Peyer's patch (tissue), 4 donors: ENCODE data around the gene TNFSF4. TPM values are rescaled to one million over a fixed set of nuclear protein-coding genes. Genes with fewer than 3 reads are reported as not detected.

Source experiments
- DNase-seq, 3 donors: peaks; one replicate each; pipeline ENCODE4 v3.0.0-alpha.2; 2017 to 2019
- H3K27ac ChIP-seq, 4 donors: fragments of 200-600 bp; sonication (generic); one replicate each; pipeline ENCODE4 v1.5.1; 2016 to 2019
- H3K27me3 ChIP-seq, 2 donors: fragments of 200-600 bp; sonication (generic); one replicate each; pipeline ENCODE4 v1.5.1; 2019
- H3K36me3 ChIP-seq, 3 donors: fragments of 200-600 bp; sonication (generic); one replicate each; pipeline ENCODE4 v1.5.1; 2016 to 2019
- H3K4me1 ChIP-seq, 4 donors: fragments of 200-600 bp; sonication (generic); one replicate each; pipeline ENCODE4 v1.5.1; 2016 to 2019
- H3K4me3 ChIP-seq, 4 donors: fragments of 200-600 bp; sonication (generic); 1 replicate in 3 of 4; 2 replicates in 1 of 4; pipeline ENCODE4 v1.5.1; 2016 to 2019; ENCODE audit warnings: mild to moderate bottlenecking in 1 of 4
- H3K9me3 ChIP-seq, 4 donors: fragments of 200-600 bp; sonication (generic); one replicate each; pipeline ENCODE4 v1.5.1; 2016 to 2019; ENCODE audit warnings: mild to moderate bottlenecking in 1 of 4
- CTCF ChIP-seq, 6 experiments: fragments of 450-650 bp in 4 of 6; fragments of 200-600 bp in 2 of 6; sonication (generic) in 1 of 6; IDR thresholded peaks; one replicate each; pipeline ENCODE4 v1.5.1; 2017 to 2019; ENCODE audit warnings: antibody characterized with exemption in 6 of 6, mild to moderate bottlenecking in 3 of 6, moderate library complexity in 1 of 6
- POLR2A ChIP-seq, 2 donors: fragments of 450-650 bp; IDR thresholded peaks; one replicate each; pipeline ENCODE4 v1.5.1; 2017; ENCODE audit warnings: antibody characterized with exemption in 2 of 2, mild to moderate bottlenecking in 2 of 2, moderate library complexity in 2 of 2
- total RNA-seq, 4 donors: library from RNA; depleted of rRNA; stranded (reverse); fragments of >200 nt; gene quantifications; one replicate each; pipeline ENCODE4 v1.1.0, GENCODE V29; 2016

Gene TNFSF4
- total RNA-seq, 4 donors from 2014 or later, result 0.70 to 2.5 TPM; not detected in 2

- H3K27ac ChIP-seq, result no peak overlapping the region
- no peaks in the 10 kb centered on the region for H3K27me3 ChIP-seq
- no peaks in the 10 kb centered on the region for H3K4me1 ChIP-seq
- H3K36me3 ChIP-seq, result no peaks in the 10 kb centered on the region
- no peak overlapping the region for H3K4me3 ChIP-seq
- TF ChIP-seq CTCF (IDR thresholded peaks at IDR 0.05), result no peak
- TF ChIP-seq POLR2A (IDR thresholded peaks at IDR 0.05), result no peak
- no peak for DNase-seq
- no peaks in the 10 kb centered on the region for H3K9me3 ChIP-seq
Observed at GRCh38 chr1:173134029-173134428, 73.1 kb downstream of the TNFSF4 start.

Other genes with a start within 250 kb of the TNFSF4 start
- gene TNFSF18, start 156.4 kb downstream of the TNFSF4 start, total RNA-seq, result not detected